ENCODE data around the gene KCNQ4.
A peak's percentile ranks its signal among the peaks of the same experiment; 100 is the strongest.

The KCNQ4 gene

DNA sequence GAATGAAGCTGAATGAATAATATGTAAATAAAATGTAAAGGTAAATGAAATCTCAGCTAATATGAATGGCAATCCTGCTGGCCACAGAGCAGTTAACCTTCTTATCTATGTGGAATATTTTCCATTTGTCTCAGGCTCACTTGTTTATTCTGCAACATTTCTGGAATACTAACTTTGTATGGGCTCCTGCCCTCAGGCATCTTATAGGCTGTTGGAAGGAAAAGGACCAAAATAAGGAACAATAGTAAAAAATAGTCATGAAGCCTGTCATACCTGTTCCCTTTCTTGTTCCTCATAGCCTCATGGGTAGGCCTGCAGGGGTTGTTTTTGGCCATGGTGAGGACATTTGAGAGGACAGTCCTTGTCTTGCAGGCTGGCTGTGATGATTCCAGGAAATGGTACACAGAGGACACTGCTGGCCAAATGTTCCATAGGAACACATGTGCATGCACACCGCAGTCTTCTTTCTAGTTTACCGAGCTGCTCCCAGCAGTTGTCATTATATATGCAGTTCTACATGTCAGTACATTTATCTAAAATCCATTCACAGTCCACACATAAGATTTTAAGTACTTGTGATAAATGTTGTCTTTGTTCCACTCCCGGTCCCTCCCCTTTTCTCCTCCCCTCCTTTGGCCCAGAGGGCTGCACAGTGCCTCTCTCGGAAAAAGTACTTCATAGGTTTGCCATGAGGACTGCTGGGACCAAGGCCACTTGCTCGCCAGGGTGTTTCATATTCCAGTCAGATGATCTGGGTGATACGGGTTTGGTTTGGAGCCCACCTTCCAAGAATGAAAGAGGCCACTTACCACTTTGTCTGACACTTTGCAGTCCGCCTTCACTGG lies 15.2 kb upstream of the KCNQ4 start:
- TF ChIP-seq, protein P1, sequence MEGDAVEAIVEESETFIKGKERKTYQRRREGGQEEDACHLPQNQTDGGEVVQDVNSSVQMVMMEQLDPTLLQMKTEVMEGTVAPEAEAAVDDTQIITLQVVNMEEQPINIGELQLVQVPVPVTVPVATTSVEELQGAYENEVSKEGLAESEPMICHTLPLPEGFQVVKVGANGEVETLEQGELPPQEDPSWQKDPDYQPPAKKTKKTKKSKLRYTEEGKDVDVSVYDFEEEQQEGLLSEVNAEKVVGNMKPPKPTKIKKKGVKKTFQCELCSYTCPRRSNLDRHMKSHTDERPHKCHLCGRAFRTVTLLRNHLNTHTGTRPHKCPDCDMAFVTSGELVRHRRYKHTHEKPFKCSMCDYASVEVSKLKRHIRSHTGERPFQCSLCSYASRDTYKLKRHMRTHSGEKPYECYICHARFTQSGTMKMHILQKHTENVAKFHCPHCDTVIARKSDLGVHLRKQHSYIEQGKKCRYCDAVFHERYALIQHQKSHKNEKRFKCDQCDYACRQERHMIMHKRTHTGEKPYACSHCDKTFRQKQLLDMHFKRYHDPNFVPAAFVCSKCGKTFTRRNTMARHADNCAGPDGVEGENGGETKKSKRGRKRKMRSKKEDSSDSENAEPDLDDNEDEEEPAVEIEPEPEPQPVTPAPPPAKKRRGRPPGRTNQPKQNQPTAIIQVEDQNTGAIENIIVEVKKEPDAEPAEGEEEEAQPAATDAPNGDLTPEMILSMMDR (IDR thresholded peaks at IDR 0.05; ENCODE audit: poor library complexity, severe bottlenecking), result no peak
- Histone ChIP-seq H3K27me3 (ENCODE audit: insufficient read depth, poor library complexity, severe bottlenecking) (no peaks in the 10 kb centered on the region), H3K4me1 (ENCODE audit: insufficient read depth, poor library complexity, severe bottlenecking) (no peaks in the 10 kb centered on the region), H3K9me3 (ENCODE audit: severe bottlenecking) (no peaks in the 10 kb centered on the region), H3K27ac (ENCODE audit: poor library complexity, severe bottlenecking) (no peak overlapping the region), H3K36me3 (ENCODE audit: low read depth) (peaks cover 54% of the 10 kb centered on the region), H3K4me3 (ENCODE audit: severe bottlenecking) (no peak overlapping the region)
- ATAC-seq (ENCODE audit: low read depth) (no peak), DNase-seq (ENCODE audit: low spot score) (no peak)

DNA sequence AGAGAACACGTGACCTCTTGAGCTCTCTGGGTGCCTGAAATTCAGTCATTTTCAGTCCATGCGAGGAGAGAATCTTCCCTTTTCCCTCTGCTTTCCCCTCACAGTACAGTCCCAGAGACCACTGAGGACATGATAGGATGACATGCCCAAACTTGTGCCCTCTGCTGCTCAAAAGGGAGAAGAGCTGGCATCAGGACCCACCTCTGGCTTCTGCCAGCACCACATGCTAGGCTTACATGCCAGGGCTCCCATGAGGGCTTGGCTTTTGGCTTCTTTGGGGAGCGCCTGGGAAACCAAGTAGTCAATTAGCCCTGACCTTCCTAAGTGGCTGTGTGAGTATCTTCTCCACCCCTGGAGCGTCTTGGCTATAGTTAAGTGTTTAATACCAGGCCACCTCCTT lies 13.8 kb upstream of the KCNQ4 start:
- H3K27ac ChIP-seq (ENCODE audit: poor library complexity, severe bottlenecking), result no peak overlapping the region

DNA sequence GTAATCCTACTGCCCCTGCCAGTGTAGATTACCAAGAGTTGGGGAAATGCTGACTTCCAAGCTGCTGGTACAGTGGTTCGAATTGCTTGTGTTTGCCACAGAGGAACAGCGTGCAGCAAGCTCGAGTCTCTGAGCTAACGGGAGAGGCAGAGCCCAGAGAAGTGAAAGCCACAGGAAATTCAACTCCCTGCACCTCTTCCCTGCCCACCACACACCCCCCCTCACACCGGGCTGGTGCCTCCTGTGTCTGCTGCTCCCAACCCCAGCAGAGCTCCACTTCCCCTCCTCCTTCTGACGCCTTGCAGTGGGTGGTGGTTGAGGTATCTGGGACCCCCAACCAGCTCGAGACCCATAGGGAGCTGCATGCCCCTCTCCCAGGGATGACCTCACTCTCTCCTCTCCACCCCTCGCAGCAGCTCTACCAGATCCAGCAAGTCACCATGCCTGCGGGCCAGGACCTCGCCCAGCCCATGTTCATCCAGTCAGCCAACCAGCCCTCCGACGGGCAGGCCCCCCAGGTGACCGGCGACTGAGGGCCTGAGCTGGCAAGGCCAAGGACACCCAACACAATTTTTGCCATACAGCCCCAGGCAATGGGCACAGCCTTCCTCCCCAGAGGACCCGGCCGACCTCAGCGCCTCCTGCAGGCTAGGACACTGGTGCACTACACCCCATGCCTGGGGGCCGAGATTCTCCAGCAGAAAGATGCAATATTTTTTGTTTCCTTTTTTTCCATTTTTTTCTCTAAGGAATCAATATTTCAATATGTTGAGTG lies 13.1 kb upstream of the KCNQ4 start:
- TF ChIP-seq, protein P1 (IDR thresholded peaks at IDR 0.05; ENCODE audit: poor library complexity, severe bottlenecking), result no peak
- no peaks in the 10 kb centered on the region for H3K4me1 ChIP-seq (ENCODE audit: insufficient read depth, poor library complexity, severe bottlenecking)
- H3K9me3 ChIP-seq (ENCODE audit: severe bottlenecking), result no peaks in the 10 kb centered on the region
- peaks cover 39% of the 10 kb centered on the region for H3K36me3 ChIP-seq (ENCODE audit: low read depth)
- DNase-seq (ENCODE audit: low spot score), result no peak
- H3K4me3 ChIP-seq (ENCODE audit: severe bottlenecking), result no peak overlapping the region
- ATAC-seq (ENCODE audit: low read depth), result no peak
- no peak overlapping the region for H3K27ac ChIP-seq (ENCODE audit: poor library complexity, severe bottlenecking)
- H3K27me3 ChIP-seq (ENCODE audit: insufficient read depth, poor library complexity, severe bottlenecking), result no peaks in the 10 kb centered on the region

More for the DNA sequence above, 13.8 kb upstream of the KCNQ4 start:
- Histone ChIP-seq H3K4me3 (ENCODE audit: severe bottlenecking) (no peak overlapping the region), H3K36me3 (ENCODE audit: low read depth) (peaks cover 43% of the 10 kb centered on the region), H3K9me3 (ENCODE audit: severe bottlenecking) (no peaks in the 10 kb centered on the region), H3K27me3 (ENCODE audit: insufficient read depth, poor library complexity, severe bottlenecking) (no peaks in the 10 kb centered on the region), H3K4me1 (ENCODE audit: insufficient read depth, poor library complexity, severe bottlenecking) (no peaks in the 10 kb centered on the region)
- TF ChIP-seq, protein P1 (IDR thresholded peaks at IDR 0.05; ENCODE audit: poor library complexity, severe bottlenecking), result peak; percentile 25
- DNase-seq (ENCODE audit: low spot score), result no peak
- ATAC-seq (ENCODE audit: low read depth), result peak; percentile 54; the same call in 2 of the 3 replicates

DNA sequence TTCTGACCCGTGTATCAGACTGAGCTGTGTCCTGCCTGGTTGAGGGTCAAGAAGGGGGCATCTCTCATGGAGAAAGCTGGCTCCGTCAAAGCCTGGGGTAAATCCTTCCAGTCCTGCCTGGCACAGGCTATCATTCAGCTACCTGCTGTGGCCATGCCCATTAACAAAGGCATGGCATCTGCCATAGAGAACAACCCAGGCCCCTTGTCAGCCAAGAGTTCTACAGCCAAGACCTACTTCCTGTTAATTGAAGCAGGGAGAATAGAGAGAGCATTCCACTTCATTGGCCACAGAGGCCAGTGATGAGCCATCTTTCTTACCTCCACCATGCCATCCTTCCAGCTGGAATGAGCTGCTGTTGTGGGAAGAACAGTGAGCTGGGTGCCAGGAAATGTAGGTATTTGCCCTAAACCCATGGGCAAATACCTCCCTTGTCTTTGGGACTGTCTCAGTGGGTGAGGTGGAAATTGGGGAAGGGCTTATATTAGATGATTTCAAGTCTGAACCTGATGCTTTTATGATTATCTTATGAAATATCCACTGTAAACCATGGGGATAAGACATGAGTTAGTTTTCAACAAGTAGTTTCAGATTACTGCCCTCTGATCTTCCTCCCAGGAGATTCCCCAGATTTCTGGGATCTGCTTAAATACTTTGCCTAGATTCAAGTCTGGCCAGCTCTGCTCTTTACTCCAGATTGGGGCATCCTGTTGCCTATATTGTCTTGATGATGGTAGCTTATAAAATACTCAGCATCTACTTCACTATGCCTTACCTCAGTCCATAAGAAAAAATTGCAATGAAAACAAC lies 11.2 kb upstream of the KCNQ4 start:
- TF ChIP-seq, protein P1 (IDR thresholded peaks at IDR 0.05; ENCODE audit: poor library complexity, severe bottlenecking), result no peak
- Histone ChIP-seq H3K36me3 (ENCODE audit: low read depth) (peaks cover 20% of the 10 kb centered on the region), H3K4me3 (ENCODE audit: severe bottlenecking) (no peak overlapping the region), H3K4me1 (ENCODE audit: insufficient read depth, poor library complexity, severe bottlenecking) (no peaks in the 10 kb centered on the region), H3K27me3 (ENCODE audit: insufficient read depth, poor library complexity, severe bottlenecking) (no peaks in the 10 kb centered on the region), H3K27ac (ENCODE audit: poor library complexity, severe bottlenecking) (no peak overlapping the region), H3K9me3 (ENCODE audit: severe bottlenecking) (peaks cover 2% of the 10 kb centered on the region)
- no peak; the same call in 1 of the 3 replicates for ATAC-seq (ENCODE audit: low read depth)
- no peak for DNase-seq (ENCODE audit: low spot score)
